Cardiac fibroblast (primary cell): ENCODE data around the gene EPHA2.
A peak's percentile ranks its signal among the peaks of the same experiment; 100 is the strongest.

Experiments used
- DNase-seq, 2 donors: peaks; one replicate each; pipeline versions ENCODE4 v3.0.0 to v3.0.0-alpha.2; 2010; ENCODE audit warnings: low read depth in 2 of 2
- H3K4me3 ChIP-seq, 2 donors: replicated peaks in 1 of 2; 1 replicate in 1 of 2; 2 replicates in 1 of 2; pipeline ENCODE4 v1.5.1; 2011; ENCODE audit warnings: low read depth in 2 of 2, low read length in 2 of 2, mild to moderate bottlenecking in 2 of 2, moderate library complexity in 1 of 2
- CTCF ChIP-seq: IDR thresholded peaks from one replicate; pipeline ENCODE4 v1.5.1; 2011; ENCODE audit warnings: low read depth, mild to moderate bottlenecking, low read length, inconsistent platforms

Gene EPHA2

GRCh38 chr1:16076865-16077238, 79.0 kb downstream of the EPHA2 start:
- no peak overlapping the region for H3K4me3 ChIP-seq
- no peak for TF ChIP-seq CTCF
- DNase-seq, result peak in 1 of 2 donors; percentile 34

GRCh38 chr1:16076031-16076864, 79.6 kb downstream of the EPHA2 start:
- DNase-seq, result peak; percentile 89 to 96
- TF ChIP-seq CTCF, result no peak
- H3K4me3 ChIP-seq, result no peak overlapping the region

GRCh38 chr1:16075337-16076030, 80.4 kb downstream of the EPHA2 start:
- DNase-seq, result peak; percentile 89 to 90
- H3K4me3 ChIP-seq, result no peak overlapping the region

More at GRCh38 chr1:16075337-16076030, 80.4 kb downstream of the EPHA2 start:
- TF ChIP-seq CTCF, result no peak
